Fibroblast of villous mesenchyme (primary cell): ENCODE measurements around the gene ZNF385B. TPM values are rescaled to one million over a fixed set of nuclear protein-coding genes. Genes with fewer than 3 reads are reported as not detected.

ENCODE experiments used
- DNase-seq: peaks from one replicate; pipeline ENCODE4 v3.0.0-alpha.2; 2010; ENCODE audit warnings: low read depth
- H3K4me3 ChIP-seq: 2 replicates; pipeline ENCODE4 v1.5.1; 2011; ENCODE audit warnings: low read depth, mild to moderate bottlenecking, low read length
- total RNA-seq: library from RNA; depleted of rRNA; stranded (reverse); fragments of >200 nt; gene quantifications from 2 replicates; pipeline ENCODE4 v1.2.3, GENCODE V29; 2012
- TF ChIP-seq, protein P1 (sequence below): IDR thresholded peaks from 2 replicates; pipeline ENCODE4 v1.5.1; 2012; ENCODE audit warnings: low read depth, mild to moderate bottlenecking, low read length; ENCODE audit not compliant: insufficient read depth

Gene ZNF385B
- total RNA-seq, 1 donor, result not detected

DNA sequence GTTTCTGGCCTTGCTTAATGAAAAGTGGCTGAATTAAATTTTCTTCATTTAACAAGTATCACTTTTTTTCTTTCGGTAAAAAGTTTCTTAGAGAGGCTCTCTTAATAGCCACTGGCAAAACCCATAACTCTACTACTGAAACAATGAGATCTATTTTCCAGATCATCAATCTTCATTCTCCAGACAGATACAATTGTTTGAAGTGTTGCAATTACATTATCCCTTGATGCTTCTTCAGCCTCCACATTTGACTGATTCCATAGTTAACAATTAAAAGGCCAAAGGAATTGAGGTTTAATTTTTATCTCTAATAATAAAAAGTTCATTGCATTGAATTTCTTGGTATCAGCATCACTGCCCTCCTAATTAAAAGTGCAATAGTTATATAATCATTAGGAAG, 176.3 kb downstream of the ZNF385B start:
- TF ChIP-seq, protein P1, sequence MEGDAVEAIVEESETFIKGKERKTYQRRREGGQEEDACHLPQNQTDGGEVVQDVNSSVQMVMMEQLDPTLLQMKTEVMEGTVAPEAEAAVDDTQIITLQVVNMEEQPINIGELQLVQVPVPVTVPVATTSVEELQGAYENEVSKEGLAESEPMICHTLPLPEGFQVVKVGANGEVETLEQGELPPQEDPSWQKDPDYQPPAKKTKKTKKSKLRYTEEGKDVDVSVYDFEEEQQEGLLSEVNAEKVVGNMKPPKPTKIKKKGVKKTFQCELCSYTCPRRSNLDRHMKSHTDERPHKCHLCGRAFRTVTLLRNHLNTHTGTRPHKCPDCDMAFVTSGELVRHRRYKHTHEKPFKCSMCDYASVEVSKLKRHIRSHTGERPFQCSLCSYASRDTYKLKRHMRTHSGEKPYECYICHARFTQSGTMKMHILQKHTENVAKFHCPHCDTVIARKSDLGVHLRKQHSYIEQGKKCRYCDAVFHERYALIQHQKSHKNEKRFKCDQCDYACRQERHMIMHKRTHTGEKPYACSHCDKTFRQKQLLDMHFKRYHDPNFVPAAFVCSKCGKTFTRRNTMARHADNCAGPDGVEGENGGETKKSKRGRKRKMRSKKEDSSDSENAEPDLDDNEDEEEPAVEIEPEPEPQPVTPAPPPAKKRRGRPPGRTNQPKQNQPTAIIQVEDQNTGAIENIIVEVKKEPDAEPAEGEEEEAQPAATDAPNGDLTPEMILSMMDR, result no peak
- H3K4me3 ChIP-seq, result no peak overlapping the region
- no peak for DNase-seq

DNA sequence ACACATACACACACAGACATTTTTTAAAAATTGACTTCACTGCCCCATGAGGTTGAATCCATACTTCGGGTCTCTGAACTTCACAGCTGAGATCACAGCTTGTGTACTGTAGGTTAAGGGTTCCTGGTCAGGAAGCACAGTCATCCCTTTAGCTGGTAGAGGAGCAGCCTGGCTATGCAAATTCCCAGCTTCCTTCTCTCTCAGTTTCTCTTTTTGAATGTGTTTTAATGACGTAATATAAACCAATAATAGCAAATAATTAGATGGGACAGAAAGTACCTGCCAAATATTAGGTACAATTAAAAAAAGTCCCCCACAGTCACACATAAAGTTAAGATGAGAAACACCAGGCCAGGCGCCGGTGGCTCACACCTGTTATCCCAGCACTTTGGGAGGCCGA, 178.7 kb downstream of the ZNF385B start:
- no peak for DNase-seq
- TF ChIP-seq, protein P1, result no peak
- H3K4me3 ChIP-seq, result no peak overlapping the region

DNA sequence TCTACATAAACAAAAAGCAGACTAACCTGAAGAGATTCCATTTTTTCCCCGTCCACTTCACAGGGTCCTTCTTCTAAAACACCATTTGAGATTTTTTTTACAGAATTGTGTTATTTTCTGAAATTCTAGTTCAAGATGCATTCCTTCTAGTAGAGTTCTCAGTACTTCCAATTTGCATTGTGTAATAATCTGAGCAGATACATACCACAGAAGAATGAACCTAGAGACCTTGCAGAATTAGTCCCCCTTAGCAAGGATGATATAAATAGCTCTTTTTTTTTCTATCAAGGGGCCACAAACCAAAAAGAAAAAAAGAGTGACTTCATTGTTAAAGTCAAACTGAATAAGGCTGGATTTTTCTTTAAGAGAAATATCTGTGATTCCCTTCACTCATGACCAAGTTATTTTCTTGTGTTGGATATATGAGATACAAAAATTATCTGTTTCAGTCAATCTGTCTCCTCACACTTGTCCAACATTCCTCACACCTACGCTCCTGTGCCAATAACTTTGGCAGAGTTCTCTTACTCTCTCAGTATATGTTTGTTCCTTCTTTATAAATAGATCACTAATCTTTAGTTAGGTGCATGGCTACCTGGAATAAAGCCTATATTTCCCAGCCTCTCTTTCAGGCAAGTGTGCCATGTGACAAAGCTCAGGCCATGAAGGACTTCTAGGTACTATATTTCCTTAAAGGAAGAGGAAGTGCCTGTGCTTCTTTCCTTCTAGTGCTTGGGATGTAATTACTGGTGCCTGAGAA, 183.5 kb downstream of the ZNF385B start:
- TF ChIP-seq, protein P1, result no peak
- no peak overlapping the region for H3K4me3 ChIP-seq
- no peak for DNase-seq

DNA sequence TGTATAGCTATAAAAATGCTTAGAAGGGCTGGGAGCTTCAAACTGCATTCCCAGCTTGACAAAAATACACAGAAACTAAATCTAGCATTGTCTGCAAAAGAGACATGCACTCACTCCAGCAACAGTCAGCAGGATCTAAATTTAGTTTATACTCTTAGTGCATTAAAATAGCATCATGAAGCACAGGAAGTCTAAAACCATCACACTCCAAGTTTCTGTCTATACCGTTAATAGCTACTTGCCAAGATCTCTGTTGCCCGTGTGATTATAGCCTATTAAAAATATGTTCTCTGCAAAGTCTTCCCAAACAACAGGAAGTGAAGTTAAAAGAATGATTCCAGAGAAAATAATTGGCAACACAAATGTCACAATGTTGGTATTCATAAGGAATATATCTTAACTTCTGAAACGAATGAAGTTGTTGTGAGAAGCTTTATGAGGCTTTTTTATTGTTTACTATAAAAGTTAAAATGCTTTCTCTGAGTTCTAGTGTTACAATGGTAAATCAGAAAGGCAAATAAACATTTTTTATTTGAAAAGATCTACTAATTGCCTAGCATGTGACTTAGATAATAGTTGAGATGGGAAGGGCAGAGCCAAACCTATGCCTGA, 184.2 kb downstream of the ZNF385B start:
- no peak for DNase-seq
- TF ChIP-seq, protein P1, result no peak
- no peak overlapping the region for H3K4me3 ChIP-seq

DNA sequence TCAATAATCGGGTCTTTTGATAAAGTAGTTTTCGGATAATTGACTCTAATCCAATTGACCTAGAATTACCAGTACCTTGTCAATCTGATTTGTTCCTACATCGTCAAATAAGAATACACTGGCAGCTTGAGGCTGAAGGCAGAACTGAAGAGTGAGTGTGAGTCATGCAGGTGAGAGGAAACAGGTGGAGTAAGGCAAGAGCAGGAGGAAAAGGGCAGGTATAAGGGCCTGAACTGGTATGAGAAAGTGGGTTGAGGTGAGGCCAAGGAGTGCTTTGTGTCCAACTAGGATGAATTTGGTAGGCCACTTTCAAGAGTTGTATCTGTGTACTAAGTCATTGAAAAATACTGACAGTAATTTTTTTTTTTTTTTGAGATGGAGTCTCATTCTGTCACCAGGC, 186.0 kb downstream of the ZNF385B start:
- no peak for DNase-seq
- no peak overlapping the region for H3K4me3 ChIP-seq
- TF ChIP-seq, protein P1, result no peak

DNA sequence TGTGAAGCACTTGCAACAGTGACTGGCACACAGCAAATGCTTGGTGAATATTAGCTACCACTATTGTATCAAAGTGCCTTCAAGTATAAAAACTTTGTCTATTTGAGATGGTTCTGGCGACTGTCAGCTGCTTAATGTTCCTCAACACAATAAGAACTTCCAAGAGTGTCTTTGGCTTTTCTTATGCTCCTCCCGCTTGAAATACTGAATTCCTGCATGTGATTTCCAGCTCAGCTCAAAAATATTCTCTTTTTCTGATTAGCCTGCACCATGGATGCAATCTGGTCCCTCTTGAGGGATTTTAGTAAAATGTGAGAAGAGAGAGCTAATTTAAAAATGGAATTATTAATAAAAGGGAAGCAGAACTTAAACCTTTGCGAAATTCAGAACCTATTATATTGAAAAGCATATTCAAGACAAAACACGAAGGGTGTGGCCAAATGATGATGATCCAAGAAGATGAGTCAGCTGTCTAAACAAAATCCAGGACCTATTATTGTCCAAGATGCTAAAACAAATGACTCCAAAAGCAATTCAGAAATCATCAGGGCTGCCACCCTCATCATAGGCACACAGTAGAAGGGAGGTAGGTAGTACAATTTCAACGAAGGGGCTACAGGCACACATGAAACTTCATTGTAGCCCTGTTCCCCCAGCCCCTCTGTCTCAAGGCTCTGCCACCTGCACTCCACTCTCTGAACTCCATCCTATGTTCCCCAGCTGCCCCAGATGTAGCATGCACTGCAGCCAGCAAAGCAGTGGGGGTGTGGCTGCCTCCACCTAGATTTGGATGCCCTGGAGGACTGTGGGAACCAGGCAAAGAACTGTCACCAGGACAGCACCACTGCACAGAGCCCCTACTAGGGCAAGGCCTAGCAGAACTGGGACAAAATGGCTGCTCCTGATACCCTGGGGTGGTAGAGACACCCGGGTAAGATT, 190.1 kb downstream of the ZNF385B start:
- no peak overlapping the region for H3K4me3 ChIP-seq
- TF ChIP-seq, protein P1, result no peak
- no peak for DNase-seq
